HG02571 (cell line): ENCODE measurements around the gene COL5A2.

ENCODE experiments used
- ATAC-seq: cut with Tn5 transposase; IDR thresholded peaks from one replicate; pipeline ENCODE4 v1.9.1; 2021; ENCODE audit warnings: mild to moderate bottlenecking, moderate library complexity; ENCODE audit not compliant: unreplicated experiment

The COL5A2 gene

DNA sequence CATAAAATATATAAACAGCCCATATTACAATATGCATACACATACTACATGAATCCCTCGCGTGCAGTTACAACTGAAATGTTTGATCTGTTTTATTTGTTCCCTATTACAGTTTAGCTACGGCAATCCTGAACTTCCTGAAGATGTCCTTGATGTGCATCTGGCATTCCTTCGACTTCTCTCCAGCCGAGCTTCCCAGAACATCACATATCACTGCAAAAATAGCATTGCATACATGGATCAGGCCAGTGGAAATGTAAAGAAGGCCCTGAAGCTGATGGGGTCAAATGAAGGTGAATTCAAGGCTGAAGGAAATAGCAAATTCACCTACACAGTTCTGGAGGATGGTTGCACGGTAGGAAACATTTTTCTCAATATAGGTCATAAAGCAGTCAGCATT, 169.0 kb downstream of the COL5A2 start:
- no peak for ATAC-seq

DNA sequence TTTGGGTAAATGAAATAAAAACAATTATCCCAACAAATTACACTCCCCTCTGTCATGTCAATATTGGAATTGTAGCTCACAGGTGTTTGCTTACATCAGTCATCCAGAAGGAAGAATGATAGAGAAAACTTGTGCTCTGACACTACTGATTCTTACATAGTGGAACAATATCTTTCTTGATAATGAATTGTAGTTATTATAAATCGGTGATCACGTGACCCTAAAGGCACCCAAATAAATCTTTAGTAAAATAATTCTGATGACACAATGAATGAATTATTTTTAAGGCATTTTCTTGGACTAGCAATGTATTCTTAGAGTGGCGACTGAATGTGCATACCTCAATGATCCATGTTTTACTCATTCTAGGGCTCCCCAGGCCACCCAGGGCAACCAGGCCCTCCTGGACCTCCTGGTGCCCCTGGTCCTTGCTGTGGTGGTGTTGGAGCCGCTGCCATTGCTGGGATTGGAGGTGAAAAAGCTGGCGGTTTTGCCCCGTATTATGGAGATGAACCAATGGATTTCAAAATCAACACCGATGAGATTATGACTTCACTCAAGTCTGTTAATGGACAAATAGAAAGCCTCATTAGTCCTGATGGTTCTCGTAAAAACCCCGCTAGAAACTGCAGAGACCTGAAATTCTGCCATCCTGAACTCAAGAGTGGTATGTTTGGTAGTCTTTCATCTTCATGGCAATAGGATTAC, 170.9 kb downstream of the COL5A2 start:
- ATAC-seq, result no peak

DNA sequence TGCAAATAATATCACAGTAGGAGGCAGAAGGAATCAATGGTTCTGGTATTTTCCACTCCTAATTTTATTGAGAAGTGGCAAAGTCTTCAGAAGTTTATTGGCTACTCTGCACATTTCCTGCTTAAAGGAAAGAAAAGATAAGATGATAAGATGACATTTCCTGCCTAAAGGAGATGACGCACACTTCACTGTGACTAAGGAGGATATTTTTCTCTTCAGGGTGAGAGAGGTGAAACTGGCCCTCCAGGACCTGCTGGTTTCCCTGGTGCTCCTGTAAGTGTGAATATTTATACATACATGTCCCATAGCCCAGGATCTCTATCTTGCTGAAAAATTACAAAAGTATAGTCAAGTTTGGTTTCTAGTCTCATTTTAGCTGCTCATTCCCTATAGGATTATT, 177.5 kb downstream of the COL5A2 start:
- no peak for ATAC-seq

DNA sequence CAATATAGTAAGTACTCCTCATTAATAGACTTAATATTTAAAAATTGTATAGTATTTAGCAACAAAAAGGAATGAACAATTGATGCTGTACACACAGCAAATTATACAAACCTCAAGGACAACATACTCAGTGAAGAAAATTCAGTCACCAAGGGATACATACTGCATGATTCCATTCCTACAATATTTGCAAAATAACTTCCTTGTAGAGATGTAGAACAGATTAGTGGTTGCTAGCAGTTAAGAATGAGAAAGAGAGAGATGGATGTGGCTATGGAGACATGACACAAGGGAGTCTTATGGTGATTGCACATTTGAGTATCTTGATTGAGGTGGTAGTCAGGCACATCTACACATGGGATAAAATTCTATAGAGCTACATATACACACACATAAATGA, 179.3 kb downstream of the COL5A2 start:
- ATAC-seq, result no peak

DNA sequence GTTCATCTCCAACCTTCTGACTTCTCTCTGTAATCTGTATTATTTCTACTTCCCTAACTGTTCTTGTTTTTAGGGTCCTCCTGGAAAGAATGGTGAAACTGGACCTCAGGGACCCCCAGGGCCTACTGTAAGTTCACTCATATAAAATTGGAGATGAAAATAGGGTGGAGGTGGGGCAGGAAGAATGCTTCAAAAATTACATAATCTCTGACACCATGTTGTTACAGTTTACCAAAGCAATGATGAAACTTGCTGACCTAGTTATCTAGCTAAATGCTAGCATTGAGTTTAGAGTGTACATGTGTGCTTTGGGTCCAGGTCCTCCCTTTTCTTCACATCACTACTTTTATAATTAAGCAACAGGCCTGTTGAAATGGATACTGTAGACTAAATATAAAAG, 182.3 kb downstream of the COL5A2 start:
- no peak for ATAC-seq

DNA sequence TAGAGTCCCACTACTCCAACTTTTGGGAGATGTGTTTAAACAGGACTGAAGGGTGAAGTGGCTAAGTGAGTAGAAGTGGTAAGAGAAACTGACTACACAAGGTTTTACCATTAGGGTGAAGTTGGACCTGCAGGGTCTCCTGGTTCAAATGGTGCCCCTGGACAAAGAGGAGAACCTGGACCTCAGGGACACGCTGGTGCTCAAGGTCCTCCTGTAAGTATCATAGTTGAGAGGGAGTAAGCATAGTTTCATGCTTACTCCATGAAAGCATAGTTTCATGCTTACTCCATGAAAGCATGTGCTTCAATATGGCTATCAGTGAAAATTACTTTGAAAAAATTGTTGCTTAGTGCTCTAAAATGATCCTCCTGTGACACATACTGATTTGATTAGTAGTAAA, 186.3 kb downstream of the COL5A2 start:
- ATAC-seq, result no peak

DNA sequence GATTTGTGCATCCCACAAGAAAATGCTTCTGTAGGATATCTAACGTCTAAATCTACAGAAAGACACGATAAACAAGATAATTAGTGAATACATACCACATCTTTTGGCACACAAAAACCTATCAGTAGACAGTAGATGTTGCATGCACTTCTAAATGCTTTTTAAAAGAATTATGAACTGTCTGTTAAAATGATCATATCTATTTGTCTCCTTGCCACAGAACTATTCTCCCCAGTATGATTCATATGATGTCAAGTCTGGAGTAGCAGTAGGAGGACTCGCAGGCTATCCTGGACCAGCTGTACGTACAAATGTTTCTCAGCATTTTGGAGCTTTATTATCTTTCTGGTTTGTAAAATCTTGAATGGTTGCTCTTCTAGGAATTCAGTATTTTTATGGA, 192.7 kb downstream of the COL5A2 start:
- ATAC-seq, result no peak

DNA sequence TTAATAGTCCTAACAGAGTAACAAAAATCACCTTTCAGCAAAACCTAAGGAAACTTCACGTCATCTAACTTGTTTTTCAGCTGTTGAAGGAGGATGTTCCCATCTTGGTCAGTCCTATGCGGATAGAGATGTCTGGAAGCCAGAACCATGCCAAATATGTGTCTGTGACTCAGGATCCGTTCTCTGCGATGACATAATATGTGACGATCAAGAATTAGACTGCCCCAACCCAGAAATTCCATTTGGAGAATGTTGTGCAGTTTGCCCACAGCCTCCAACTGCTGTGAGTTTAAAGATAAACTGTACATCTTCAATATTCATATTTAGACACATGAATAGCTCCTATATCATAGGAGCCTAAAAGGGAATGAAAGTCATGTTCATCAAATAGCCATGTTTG, 194.9 kb downstream of the COL5A2 start:
- ATAC-seq, result no peak

DNA sequence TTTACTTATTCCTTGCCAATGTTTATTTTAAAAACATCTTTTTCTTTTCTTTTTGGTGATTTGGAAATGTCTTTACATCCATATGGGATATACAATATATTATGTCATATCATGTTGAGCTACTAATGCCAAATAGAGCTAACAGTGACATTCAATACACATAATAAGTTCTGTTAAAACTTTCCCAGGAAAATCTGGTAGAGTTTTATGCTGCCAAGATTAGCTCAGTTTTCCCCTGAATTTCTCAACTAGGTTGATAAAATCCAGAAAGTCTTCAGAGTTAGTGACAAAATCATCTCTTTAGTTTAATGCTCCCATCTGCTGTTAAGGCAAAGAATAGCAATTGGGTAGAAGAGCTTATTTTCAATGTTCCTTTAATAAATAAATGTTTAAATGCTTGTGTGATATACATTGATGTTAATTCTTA, 195.5 kb downstream of the COL5A2 start:
- ATAC-seq, result no peak

DNA sequence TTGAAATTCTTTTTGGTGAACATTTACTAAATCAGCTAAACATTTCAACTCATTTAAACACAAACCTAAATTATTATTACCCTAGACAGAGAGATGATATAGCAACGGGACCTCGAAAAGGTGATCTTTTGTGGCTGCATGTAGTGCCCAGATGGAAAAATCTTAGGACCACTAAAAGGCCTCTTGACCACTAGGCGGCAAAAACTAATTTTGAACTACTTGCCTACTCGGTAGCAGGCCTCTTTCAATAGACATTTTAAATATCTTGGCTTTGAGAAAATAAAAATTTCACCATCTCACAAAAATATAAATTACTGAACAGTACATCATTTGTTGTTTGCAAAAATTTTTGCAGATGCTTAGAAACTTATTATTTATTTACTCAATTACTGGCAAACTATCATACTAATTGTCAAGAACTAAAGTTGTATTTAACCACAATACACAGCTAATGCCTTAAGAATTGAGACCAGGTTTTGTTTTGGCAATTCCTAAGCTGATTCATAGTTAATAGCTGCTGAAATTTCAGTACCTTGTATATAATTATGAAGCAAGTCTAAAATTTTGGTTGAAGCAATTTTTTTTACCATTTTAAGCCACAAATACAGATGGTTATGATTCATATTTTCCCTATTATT, 196.0 kb downstream of the COL5A2 start:
- ATAC-seq, result no peak
